Measurements from ENCODE around the gene CFAP61. TPM values are rescaled to one million over a fixed set of nuclear protein-coding genes. Genes with fewer than 3 reads are reported as not detected.

The CFAP61 gene
- total RNA-seq, 4 donors from 2014 or later, result 0.19 to 1.4 (median 1.1) TPM

DNA sequence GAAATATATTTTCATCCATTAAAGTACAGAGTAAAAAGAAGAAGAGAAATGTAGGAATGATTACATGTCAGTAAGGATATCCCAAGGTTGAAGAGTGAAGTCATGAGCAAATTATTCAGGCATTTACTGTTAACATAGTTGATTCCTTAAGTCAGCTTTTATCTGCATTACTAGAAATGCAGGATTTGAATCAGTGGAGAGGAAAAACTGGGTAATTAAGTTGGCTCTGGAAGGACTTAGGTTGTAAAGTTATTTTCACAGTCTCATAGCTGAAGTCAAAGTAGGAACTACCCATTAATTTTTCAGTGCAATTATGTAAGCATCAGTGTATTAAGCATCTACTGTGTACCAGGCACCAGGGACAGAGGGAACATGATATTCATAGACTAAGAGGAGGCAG lies 27.4 kb upstream of the CFAP61 start:
- TF ChIP-seq, protein P1, sequence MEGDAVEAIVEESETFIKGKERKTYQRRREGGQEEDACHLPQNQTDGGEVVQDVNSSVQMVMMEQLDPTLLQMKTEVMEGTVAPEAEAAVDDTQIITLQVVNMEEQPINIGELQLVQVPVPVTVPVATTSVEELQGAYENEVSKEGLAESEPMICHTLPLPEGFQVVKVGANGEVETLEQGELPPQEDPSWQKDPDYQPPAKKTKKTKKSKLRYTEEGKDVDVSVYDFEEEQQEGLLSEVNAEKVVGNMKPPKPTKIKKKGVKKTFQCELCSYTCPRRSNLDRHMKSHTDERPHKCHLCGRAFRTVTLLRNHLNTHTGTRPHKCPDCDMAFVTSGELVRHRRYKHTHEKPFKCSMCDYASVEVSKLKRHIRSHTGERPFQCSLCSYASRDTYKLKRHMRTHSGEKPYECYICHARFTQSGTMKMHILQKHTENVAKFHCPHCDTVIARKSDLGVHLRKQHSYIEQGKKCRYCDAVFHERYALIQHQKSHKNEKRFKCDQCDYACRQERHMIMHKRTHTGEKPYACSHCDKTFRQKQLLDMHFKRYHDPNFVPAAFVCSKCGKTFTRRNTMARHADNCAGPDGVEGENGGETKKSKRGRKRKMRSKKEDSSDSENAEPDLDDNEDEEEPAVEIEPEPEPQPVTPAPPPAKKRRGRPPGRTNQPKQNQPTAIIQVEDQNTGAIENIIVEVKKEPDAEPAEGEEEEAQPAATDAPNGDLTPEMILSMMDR (IDR thresholded peaks at IDR 0.05), result no peak
- TF ChIP-seq POLR2A (IDR thresholded peaks at IDR 0.05), result no peak
- DNase-seq (ENCODE audit: low spot score in 2 of 2), result no peak
- no peak overlapping the region for H3K4me3 ChIP-seq (ENCODE audit: low read depth, poor library complexity, severe bottlenecking)
- intact Hi-C loops (cut with DNase I; ENCODE audit: low total_unique reads), result no loop called here

DNA sequence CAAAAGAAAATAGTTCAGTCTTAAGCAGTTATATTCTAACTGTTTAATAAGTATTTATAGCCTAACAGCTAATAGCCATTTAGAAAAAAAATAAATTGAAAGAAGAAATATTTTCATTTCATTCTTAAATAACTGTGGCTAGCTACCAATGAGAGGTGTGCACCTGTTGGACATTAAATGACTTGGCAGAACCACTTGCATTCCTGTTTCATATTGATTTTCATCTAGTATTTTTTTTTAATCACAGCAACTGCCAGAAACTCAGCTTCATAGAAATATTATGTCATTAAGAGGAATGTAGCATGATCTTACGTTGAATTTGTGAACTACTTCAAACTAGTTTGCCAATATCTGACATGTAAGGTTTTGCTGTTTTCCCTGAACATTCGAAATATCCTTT lies 25.0 kb upstream of the CFAP61 start:
- no peak overlapping the region for H3K4me3 ChIP-seq (ENCODE audit: low read depth, poor library complexity, severe bottlenecking)
- intact Hi-C loops (cut with DNase I; ENCODE audit: low total_unique reads), result no loop called here
- 59 to 61% methylated on average over 2 of the region's 2 CpGs for WGBS, 2 donors
- no peak for DNase-seq (ENCODE audit: low spot score in 2 of 2)
- TF ChIP-seq, protein P1 (IDR thresholded peaks at IDR 0.05), result no peak
- no peak for TF ChIP-seq POLR2A (IDR thresholded peaks at IDR 0.05)

DNA sequence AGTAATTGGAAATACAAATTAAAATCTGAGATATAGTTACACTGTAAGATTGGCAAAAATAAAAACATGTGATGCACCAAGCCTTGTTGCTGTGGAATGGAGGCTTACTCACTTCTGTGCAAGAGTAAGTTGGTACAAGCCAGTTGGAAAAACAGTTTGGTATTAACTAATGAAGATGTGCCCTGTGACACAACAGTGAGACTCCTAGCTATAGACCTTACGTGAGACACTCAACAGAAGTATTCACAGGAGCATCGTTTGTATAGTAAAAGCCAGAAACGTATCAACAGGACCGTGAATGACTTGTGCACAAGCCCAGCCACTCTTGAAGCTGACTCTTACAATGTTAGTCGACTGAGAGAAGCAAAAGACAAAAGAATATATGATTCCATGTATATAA lies 20.5 kb upstream of the CFAP61 start:
- DNase-seq (ENCODE audit: low spot score in 2 of 2), result no peak
- WGBS, 2 donors, result 83 to 85% methylated on average over 5 of the region's 5 CpGs
- intact Hi-C loops (cut with DNase I; ENCODE audit: low total_unique reads), result no loop called here
- no peak overlapping the region for H3K4me3 ChIP-seq (ENCODE audit: low read depth, poor library complexity, severe bottlenecking)
- TF ChIP-seq, protein P1 (IDR thresholded peaks at IDR 0.05), result no peak
- no peak for TF ChIP-seq POLR2A (IDR thresholded peaks at IDR 0.05)

- no peak overlapping the region for H3K4me3 ChIP-seq (ENCODE audit: low read depth, poor library complexity, severe bottlenecking)
- TF ChIP-seq, protein P1 (IDR thresholded peaks at IDR 0.05), result no peak
- TF ChIP-seq POLR2A (IDR thresholded peaks at IDR 0.05), result no peak
- intact Hi-C loops (cut with DNase I; ENCODE audit: low total_unique reads), result no loop called here
- WGBS, 2 donors, result 84 to 85% methylated on average over 4 of the region's 4 CpGs
- no peak for DNase-seq (ENCODE audit: low spot score in 2 of 2)
These were observed 17.8 kb upstream of the CFAP61 start for GRCh38 chr20:20034486-20034885.

- no peak overlapping the region for H3K4me3 ChIP-seq (ENCODE audit: low read depth, poor library complexity, severe bottlenecking)
- 88 to 90% methylated on average over 3 of the region's 3 CpGs for WGBS, 2 donors
- intact Hi-C loops (cut with DNase I; ENCODE audit: low total_unique reads), result no loop called here
- no peak for DNase-seq (ENCODE audit: low spot score in 2 of 2)
- TF ChIP-seq, protein P1 (IDR thresholded peaks at IDR 0.05), result no peak
- no peak for TF ChIP-seq POLR2A (IDR thresholded peaks at IDR 0.05)
These were observed 15.6 kb upstream of the CFAP61 start for GRCh38 chr20:20036756-20037155.

GRCh38 chr20:20037960-20038359 lies 14.4 kb upstream of the CFAP61 start:
- intact Hi-C loops (cut with DNase I; ENCODE audit: low total_unique reads), result no loop called here
- no peak for DNase-seq (ENCODE audit: low spot score in 2 of 2)
- no peak for TF ChIP-seq POLR2A (IDR thresholded peaks at IDR 0.05)
- TF ChIP-seq, protein P1 (IDR thresholded peaks at IDR 0.05), result no peak
- 69 to 72% methylated on average over 5 of the region's 5 CpGs for WGBS, 2 donors
- H3K4me3 ChIP-seq (ENCODE audit: low read depth, poor library complexity, severe bottlenecking), result no peak overlapping the region
